ENCODE results near the gene LRP11.

The LRP11 gene

DNA sequence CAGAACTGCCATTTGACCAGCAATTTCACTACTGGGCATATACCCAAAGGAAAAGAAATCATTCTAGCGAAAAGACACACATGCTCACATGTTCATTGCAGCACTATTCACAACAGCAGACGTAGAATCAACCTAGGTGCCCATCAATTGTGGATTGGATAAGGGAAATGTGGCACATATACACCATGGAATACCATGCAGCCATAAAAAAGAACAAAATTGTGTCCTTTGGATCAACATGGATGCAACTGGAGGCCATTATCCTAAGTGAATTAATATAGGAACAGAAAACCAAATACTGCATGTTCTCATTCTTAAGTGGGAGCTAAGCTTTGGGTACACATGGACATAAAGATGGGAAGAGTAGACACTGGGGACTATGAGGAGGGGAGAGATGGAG is 17.7 kb upstream of the LRP11 start:
- TF ChIP-seq, protein P1, sequence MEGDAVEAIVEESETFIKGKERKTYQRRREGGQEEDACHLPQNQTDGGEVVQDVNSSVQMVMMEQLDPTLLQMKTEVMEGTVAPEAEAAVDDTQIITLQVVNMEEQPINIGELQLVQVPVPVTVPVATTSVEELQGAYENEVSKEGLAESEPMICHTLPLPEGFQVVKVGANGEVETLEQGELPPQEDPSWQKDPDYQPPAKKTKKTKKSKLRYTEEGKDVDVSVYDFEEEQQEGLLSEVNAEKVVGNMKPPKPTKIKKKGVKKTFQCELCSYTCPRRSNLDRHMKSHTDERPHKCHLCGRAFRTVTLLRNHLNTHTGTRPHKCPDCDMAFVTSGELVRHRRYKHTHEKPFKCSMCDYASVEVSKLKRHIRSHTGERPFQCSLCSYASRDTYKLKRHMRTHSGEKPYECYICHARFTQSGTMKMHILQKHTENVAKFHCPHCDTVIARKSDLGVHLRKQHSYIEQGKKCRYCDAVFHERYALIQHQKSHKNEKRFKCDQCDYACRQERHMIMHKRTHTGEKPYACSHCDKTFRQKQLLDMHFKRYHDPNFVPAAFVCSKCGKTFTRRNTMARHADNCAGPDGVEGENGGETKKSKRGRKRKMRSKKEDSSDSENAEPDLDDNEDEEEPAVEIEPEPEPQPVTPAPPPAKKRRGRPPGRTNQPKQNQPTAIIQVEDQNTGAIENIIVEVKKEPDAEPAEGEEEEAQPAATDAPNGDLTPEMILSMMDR (IDR thresholded peaks at IDR 0.05; ENCODE audit: extremely low read depth, insufficient read depth, missing control alignments) = no peak
- DNase-seq (ENCODE audit: low spot score) = no peak
- in situ Hi-C loops (cut with MboI; ENCODE audit: low pct_unique_long_range_greater_than_20kb, low sequenced_read_pairs, unreplicated experiment) = no loop called here

DNA sequence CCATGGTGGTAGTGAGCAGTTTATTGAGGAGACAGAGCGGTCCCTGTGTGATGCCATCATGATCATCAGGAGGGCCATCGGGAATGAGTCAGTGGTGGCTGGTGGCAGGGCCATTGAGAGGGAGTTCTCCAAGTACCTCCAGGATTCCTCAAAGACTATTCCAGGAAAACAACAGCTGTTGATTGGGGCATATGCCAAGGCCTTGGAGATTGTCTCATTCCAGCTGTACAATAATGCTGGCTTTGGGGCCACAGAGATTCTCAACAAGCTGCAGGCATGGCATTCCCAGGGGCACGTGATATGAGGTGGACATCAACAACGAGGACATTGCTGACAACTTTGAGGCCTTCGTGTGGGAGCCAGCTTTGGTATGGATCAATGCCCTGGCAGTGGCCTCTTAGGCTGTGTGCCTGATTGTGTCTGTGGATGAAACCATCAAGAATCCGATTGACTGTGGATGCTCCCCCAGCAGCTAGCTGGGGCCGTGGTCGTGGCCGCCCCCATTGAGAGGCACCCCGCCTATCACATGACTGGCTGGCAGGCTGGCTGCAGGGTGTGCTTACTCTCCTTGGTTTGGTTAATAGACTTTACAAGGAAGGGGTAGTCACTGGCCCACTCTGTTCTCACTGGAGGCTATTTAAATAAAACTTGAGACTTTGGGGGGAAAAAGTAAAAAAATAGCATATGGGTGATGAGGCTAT is 17.1 kb upstream of the LRP11 start:
- in situ Hi-C loops (cut with MboI; ENCODE audit: low pct_unique_long_range_greater_than_20kb, low sequenced_read_pairs, unreplicated experiment) = no loop called here
- TF ChIP-seq, protein P1 (IDR thresholded peaks at IDR 0.05; ENCODE audit: extremely low read depth, insufficient read depth, missing control alignments) = no peak
- no peak for DNase-seq (ENCODE audit: low spot score)

DNA sequence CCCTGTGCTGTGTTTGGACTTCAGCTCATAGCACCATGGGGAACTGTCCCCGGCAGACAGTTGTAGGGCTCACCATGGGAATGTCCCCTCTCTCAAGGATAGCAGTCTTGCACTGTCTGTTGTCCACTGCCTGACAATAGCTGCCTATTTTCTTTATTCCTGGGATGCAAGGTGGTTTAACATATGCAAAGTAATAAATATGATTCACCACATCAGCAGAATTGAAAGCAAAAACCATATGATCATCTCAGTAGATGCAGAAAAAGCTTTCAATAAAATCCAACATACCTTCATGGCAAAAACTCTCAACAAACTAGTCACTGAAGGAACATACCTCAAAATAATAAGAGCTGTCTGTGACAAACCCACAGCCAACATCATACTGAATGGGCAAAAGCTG is 13.5 kb upstream of the LRP11 start:
- TF ChIP-seq, protein P1 (IDR thresholded peaks at IDR 0.05; ENCODE audit: extremely low read depth, insufficient read depth, missing control alignments) = no peak
- DNase-seq (ENCODE audit: low spot score) = no peak
- in situ Hi-C loops (cut with MboI; ENCODE audit: low pct_unique_long_range_greater_than_20kb, low sequenced_read_pairs, unreplicated experiment) = no loop called here

DNA sequence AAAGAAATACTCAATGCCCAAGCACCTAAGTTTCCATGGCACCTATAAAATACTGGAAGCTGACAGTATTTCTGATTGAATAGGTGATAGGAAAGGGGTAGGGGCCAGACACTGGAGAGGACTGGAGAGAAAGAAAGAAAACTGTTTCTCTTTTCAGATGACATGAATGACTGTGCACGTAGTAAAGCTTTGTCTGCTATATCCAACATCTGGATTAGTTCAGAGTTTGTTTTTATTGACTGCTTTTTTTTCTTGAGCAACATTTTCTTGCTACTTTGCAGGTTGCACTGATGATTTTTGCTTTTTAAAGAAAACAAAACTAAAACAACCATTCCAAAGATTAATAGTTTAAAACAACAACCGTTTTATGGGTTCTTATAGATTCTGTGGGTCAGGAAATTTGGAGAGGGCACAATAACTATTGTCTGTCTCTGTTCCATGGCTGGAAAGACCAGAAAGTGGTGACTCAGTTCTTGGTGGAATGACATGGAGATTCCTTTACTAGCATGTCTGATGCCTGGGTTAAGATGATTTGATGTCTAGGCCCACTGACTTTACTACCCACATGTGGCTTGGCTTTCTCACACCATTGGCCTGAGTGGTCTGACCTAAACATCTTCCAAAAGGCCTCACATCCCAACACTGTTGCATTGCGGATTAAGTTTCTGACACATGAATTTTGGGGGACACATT is 12.2 kb upstream of the LRP11 start:
- TF ChIP-seq, protein P1 (IDR thresholded peaks at IDR 0.05; ENCODE audit: extremely low read depth, insufficient read depth, missing control alignments) = no peak
- no peak for DNase-seq (ENCODE audit: low spot score)
- in situ Hi-C loops (cut with MboI; ENCODE audit: low pct_unique_long_range_greater_than_20kb, low sequenced_read_pairs, unreplicated experiment) = no loop called here

DNA sequence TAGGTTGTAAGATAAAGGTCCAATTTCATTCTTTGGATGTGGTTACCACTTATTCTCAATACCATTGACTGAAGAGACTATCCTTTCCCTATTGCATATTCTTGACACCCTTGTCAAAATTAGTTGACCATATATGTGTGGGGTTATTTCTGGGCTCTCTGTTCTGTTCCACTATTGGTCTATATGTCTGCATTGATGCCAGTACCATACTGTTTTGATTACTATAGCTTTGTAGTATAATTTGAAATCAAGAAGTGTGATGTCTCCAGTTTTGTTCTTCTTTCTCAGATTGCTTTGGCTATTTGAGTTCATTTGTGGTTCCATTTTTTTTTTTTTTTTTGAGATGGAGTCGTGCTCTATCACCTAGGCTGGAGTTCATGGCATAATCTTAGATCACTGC is 8.1 kb upstream of the LRP11 start:
- no peak for DNase-seq (ENCODE audit: low spot score)
- TF ChIP-seq, protein P1 (IDR thresholded peaks at IDR 0.05; ENCODE audit: extremely low read depth, insufficient read depth, missing control alignments) = no peak
- in situ Hi-C loops (cut with MboI; ENCODE audit: low pct_unique_long_range_greater_than_20kb, low sequenced_read_pairs, unreplicated experiment) = no loop called here

DNA sequence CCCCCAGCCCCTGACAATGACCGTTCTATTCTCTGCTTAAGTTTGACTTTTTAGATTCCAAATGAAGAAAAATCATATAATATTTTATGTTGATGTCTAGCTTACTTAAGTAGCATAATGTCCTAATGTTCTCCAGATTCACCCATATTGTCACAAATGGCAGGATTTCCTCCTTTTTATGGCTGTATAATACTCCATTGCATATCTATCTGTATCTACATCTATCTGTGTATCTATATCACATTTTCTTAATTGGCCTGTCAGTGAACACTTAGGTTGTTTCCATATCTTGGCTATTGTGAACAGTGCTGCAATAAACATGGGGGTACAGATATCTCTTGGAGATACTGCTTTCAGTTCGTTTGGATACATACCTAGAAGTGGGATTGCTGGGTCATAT is 7.0 kb upstream of the LRP11 start:
- DNase-seq (ENCODE audit: low spot score) = no peak
- in situ Hi-C loops (cut with MboI; ENCODE audit: low pct_unique_long_range_greater_than_20kb, low sequenced_read_pairs, unreplicated experiment) = no loop called here
- TF ChIP-seq, protein P1 (IDR thresholded peaks at IDR 0.05; ENCODE audit: extremely low read depth, insufficient read depth, missing control alignments) = no peak

Measured in GM13977 (cell line).